Measurements from ENCODE around the gene ATP11A. TPM values are rescaled to one million over a fixed set of nuclear protein-coding genes. Genes with fewer than 3 reads are reported as not detected.

Gene ATP11A
- total and polyA plus RNA-seq, 9 of the 15 experiments (the other 6 are each of a cell fraction or from before 2014, with no cell fraction given) = 0.38 to 34.2 (median 4.2) TPM

GRCh38 chr13:112716841-112717520 lies 27.1 kb downstream of the ATP11A start:
- DNase-seq (ENCODE audit: extremely low read depth in 1 of 4, low spot score in 3 of 4) (no peak), FAIRE-seq (no peak), ATAC-seq (no peak)
- BruUV-seq (replicated peaks) = no TSS peak
- H3K36me3 ChIP-seq (ENCODE audit: control insufficient read depth, insufficient read depth, low read length) = no peaks in the 10 kb centered on the region
- WGBS (ENCODE audit: insufficient coverage, low coverage, missing lambda C conversion rate) = 69% methylated on average over 7 of the region's 14 CpGs
- no peak overlapping the region for H3K4me2 ChIP-seq (ENCODE audit: insufficient read depth, low read length)
- ChIA-PET POLR2A (no interaction called here), CTCF (ENCODE audit: low intra/inter-chr PET ratio) (no interaction called here)
- no peaks in the 10 kb centered on the region for H3K27me3 ChIP-seq (ENCODE audit: control insufficient read depth in 2 of 2, insufficient read depth in 2 of 2, low read length in 2 of 2)
- H2AFZ ChIP-seq (ENCODE audit: low read depth, low read length) = no peak overlapping the region
- TF ChIP-seq ZBTB49 (CRISPR knock-in tag; IDR thresholded peaks at IDR 0.05; ENCODE audit: borderline replicate concordance) (no peak), BRF1 (IDR thresholded peaks at IDR 0.05; ENCODE audit: borderline replicate concordance, extremely low read depth, insufficient read length) (no peak), NR3C1 (CRISPR knock-in tag; IDR thresholded peaks at IDR 0.05) (no peak), ILK (tag; IDR thresholded peaks at IDR 0.05; ENCODE audit: borderline replicate concordance, low read depth) (no peak), NEUROD1 (IDR thresholded peaks at IDR 0.05; ENCODE audit: borderline replicate concordance, low read depth, low read length, partially characterized antibody) (no peak), CTCFL (IDR thresholded peaks at IDR 0.05; ENCODE audit: borderline replicate concordance, insufficient read depth, low read depth, low read length, poor library complexity, severe bottlenecking) (no peak), ZNF347 (CRISPR knock-in tag; IDR thresholded peaks at IDR 0.05; ENCODE audit: low read depth) (no peak), ZMIZ1 (IDR thresholded peaks at IDR 0.05; ENCODE audit: low read depth in 2 of 2, low read length in 2 of 2) (no peak)
- intact Hi-C loops (cut with micrococcal nuclease) (no loop called here), in situ Hi-C loops (cut with MboI) (no loop called here)
- H3K4me1 ChIP-seq (replicated peaks in 1 of 2; ENCODE audit: control insufficient read depth in 2 of 2, insufficient read depth in 2 of 2, low read length in 2 of 2) = peaks cover 26 to 42% of the 10 kb centered on the region in 2 experiments
- H3K27ac ChIP-seq (ENCODE audit: extremely low read depth, low read depth, low read length) = no peak overlapping the region
- H4K20me1 ChIP-seq (replicated peaks; ENCODE audit: control insufficient read depth, insufficient read depth, low read length) = peaks cover 13% of the 10 kb centered on the region
- H3K9me1 ChIP-seq (ENCODE audit: control insufficient read depth, insufficient read depth, low read length) = peaks cover 5% of the 10 kb centered on the region
- peaks cover 56% of the 10 kb centered on the region for H3K79me2 ChIP-seq (ENCODE audit: control insufficient read depth, insufficient read depth, low read length)
- H3K4me3 ChIP-seq = no peak overlapping the region
- H3K9me3 ChIP-seq (replicated peaks; ENCODE audit: control insufficient read depth, insufficient read depth, low read depth, low read length) = no peaks in the 10 kb centered on the region
- no peak overlapping the region for H3K9ac ChIP-seq (ENCODE audit: insufficient read depth in 1 of 2, low read depth in 2 of 2, low read length in 2 of 2)
